Measurements from ENCODE around the gene CRADD.

DNA sequence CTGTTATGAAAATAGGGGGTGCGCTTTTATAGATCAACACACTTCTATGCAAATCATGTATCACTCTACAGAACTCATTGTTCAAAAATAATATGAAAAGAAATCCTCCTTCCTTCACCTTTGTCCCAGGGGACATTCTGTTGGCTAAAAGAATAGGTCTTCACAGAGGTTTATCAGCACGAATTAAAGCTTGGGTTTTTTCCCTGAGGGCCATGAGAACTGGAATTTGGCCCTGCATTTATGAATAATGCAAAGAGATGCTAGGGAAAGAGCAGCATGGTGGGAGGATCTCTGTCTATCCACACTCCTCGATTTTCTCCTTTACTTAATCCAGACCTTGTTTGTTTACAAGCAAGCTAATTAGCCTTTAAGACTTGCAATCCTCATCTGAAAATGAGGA lies 16.2 kb upstream of the CRADD start:
- TF ChIP-seq, protein P1, sequence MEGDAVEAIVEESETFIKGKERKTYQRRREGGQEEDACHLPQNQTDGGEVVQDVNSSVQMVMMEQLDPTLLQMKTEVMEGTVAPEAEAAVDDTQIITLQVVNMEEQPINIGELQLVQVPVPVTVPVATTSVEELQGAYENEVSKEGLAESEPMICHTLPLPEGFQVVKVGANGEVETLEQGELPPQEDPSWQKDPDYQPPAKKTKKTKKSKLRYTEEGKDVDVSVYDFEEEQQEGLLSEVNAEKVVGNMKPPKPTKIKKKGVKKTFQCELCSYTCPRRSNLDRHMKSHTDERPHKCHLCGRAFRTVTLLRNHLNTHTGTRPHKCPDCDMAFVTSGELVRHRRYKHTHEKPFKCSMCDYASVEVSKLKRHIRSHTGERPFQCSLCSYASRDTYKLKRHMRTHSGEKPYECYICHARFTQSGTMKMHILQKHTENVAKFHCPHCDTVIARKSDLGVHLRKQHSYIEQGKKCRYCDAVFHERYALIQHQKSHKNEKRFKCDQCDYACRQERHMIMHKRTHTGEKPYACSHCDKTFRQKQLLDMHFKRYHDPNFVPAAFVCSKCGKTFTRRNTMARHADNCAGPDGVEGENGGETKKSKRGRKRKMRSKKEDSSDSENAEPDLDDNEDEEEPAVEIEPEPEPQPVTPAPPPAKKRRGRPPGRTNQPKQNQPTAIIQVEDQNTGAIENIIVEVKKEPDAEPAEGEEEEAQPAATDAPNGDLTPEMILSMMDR (IDR thresholded peaks at IDR 0.05): no peak
- no peak for TF ChIP-seq POLR2A (IDR thresholded peaks at IDR 0.05)
